KG1 (cell line): Measurements from ENCODE around the gene SLC36A1.
"Not testable (repeated sequence)": the region's sequence is repeated elsewhere in the genome, so short reads cannot be mapped to it uniquely, and the experiment has no call there.

ENCODE experiments used
- DNase-seq: peaks from one replicate; lab custom pipeline; 2025; lab: John Stamatoyannopoulos, UW

Gene SLC36A1

DNA sequence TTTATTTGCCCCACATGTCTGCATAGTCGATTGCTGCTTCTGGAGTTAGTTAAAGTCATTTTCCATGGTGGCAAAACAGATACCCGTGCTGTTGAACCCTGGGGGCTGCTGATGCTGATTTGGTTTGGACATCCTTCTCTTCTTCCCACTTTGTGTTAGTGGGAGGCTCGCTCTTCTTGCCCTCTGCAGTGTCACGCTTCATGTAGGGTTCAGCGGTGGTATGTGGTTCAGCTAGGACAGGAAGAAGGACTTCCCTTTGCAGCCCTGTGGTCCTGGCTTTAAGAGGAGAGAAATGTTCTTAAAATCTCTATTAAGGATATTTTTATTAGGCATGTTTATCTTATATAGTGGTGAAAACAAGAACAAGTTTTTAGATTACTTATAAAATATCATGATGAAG is 36.2 kb downstream of the SLC36A1 start:
- peak; percentile 29 for DNase-seq

DNA sequence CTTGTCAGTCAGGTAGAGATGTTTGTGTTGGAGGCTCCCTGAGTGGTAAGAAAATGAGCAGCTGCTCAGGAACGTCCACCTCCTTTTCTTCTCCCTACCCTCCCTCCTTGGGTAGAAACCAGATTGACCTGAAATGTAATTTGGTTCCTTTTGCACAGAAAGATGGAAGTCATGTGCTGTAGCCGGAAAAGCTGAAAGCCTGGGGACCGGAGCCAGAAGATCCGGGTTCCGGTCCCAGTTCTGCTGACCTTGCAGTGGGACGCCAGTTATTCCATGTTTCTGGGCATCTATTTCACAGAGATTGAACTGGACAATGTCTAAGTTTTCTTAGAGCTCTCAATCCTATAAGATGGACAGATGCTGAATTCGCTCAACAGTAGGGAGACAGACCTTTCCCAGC is 40.1 kb downstream of the SLC36A1 start:
- no peak for DNase-seq

DNA sequence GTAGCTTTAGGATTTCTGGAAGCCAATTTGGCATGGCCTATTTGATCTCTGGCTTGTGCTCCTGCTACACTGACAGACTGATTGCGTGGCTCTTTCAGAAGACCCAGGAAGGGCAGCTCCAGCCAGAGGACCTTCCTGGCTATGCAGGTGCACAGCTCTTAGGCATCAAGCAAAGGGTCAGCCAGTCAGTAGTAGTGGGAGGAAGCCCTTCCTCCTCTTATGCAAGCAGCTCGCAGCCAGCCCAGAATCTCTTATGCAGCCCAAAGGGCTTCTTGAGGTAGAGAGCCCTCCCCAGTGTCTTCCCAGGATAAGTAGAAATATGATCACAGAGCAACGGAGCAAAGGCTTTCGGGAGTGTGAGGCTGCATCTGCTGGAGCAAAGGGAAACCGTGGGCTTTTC is 43.2 kb downstream of the SLC36A1 start:
- DNase-seq = no peak

DNA sequence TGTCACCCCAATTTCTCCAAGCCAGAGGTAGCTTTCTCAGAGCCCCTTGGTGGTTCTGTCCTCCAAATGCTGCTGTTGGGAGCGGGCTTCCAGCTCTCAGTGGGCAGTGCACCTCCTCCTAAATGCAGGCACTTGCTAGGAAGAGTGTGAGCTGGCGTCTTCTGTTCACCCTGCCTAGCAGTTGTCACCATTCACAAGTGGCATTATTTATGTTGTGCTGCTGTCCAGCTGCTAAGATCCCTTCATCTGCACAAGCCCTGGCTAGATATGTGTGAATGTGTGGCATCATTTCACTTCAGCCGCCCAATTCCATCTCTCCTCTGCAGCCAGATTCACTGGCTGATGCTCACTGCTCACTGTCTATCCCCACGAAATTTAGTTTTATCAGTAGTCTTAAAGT is 43.7 kb downstream of the SLC36A1 start:
- DNase-seq = no peak

DNA sequence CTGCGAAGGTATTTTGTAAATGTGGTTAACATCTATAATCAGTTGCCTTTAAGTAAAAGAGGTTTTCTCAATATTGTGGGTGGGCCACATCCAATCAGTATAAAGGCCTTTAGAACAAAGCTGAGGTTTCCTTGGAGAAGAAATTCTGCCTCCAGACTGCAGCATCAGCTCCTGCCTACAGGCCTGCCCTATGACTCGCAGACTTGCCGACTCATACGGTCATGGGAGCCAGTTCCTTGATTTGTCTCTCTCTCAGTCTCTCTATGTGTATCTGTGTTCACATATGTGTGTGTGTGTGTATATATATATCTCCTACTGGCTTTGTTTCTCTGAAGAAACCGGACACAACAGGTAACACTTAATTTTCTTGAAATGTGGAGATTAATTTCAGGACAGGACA is 45.3 kb downstream of the SLC36A1 start:
- DNase-seq = no peak

DNA sequence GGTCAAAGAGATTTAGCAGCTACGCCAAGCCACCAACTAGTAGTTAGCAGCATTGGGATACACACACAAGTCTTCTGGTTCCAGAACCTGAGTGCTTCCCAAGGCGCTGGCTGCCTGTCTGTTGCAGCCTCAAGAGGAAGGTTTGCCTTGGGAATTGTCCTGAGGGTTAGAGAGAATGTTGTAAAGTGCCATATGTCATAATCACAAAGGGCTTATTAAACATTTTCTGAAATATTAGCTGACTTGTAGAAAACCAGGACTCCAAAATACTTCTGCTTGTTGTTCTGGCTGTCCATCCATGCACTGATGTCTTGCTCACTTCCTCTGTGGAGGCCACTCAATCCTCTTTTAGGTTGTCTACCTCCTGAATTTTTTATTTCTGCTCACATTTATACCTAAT is 46.3 kb downstream of the SLC36A1 start:
- DNase-seq = no peak

DNA sequence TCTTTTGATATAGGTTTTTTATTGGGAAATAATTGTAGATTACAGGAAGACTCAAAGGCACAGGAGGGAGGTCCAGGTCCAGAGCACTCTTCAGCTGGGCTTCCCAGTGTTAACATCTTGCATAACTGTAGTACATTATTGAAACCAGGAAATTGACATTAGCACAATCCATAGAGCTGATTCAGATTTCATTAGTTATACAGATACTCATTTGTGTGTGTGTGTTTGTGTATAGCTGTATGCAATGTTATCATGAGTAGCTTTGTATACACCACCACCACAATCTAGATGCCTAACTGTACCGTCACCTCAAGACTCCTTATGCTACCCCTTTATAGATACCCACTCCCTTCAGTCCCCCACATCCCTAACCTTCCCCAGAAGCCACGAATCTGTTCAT is 47.9 kb downstream of the SLC36A1 start:
- no peak for DNase-seq

DNA sequence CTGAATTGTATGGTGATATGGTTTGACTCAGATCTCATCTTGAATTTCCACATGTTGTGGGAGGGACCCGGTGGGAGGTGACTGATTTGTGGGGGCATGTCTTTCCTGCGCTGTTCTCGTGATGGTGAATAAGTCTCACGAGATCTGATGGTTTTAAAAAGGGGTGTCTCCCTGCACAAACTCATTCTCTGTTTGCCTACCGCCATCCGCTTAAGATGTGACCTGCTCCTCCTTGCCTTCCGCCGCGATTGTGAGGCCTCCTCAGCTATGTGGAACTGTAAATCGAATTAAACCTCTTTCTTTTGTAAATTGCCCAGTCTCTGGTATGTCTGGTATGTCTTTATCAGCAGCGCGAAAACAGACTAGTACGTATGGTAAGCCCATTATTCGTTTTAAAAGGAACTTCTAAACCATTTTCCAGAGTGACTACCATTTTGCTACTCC is 48.7 kb downstream of the SLC36A1 start:
- no peak for DNase-seq

DNA sequence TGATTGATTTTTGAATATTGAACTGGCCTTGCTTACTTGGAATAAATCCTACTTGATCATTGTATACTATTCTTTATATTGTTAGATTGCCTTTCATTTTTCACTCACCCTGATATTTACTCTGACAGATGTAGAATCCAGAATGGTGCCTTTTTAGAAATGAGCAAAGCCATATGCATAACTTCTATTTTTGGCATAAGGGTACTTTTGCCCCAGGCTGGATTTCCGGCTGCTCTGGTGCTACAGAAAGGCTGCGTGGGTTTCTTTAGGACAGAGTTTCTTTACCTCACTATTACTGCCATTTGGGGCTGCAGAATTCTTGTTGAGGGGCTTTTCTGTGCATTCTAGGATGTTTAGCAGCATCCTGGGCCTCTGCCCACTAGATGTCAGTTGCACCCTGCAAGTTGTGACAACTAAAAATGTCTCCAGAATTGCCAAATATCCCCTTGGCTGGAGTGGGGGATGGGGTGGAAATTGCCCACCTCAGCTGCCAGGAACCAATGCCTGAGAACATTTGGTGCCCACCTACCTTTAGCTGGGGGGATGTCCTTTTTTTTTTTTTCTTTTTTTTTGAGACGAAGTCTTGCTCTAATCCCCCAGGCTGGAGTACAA is 50.1 kb downstream of the SLC36A1 start:
- DNase-seq = no peak

DNA sequence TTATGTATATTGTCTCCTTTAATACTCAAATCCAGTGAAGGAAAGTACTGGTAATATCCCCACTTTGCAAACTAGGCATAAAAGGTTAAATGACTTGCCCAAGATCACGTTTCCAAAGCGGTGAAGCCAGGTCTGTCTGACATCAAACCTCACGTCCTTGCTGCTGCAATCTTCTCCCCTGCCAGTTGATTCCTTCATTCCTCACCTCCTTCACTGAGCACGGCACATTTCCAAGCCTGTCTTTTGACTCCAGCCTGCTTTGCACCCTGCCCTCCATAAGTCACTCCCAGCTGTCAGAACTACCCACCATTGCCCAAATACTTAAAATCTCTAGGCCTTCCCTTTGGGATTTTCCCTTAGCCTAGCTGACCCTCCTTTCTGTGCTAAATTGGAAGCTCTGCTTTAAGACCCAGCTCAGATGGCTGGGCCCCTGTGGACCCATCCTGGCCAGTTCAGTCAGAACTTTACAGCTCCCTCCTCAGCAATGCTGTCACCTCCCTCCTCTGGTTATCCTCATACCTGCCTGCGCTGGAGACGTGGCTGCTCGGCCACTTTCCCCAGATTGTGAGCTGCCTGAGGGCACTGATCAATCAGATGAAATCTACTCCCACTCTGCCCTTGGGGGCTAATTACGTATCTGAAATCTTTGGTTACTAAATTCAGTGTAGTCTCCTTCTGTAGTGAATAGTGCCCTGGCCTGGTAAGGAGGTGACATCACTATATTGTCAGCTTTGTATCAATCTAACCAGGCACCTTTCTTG is 51.2 kb downstream of the SLC36A1 start:
- DNase-seq = no peak

DNA sequence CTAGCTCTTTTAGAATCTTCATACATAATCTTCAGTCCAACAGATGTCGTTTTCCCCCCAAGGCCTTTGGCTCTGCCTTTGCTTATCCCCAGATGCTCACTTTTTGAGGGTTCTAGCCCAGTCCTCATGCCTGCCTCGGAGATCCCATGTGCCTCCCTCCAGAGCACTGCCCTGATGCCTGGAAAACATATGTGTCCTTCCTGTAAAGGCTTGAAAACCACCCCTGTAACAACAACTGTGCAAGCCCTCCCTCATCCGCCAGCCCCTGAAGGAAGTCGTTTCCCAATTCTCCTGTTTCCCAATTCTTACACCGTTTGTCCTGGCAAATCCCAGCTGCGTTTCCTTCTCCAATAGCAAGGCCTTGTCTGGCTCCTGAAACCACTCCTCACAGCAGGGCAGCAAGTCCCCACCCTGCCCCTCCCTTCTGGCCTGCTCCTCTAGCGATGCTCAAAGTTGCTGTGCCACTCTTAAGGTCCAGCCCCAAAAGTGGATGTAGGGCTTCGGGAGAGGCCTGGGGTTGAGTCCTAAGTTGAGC is 52.2 kb downstream of the SLC36A1 start:
- DNase-seq = no peak

DNA sequence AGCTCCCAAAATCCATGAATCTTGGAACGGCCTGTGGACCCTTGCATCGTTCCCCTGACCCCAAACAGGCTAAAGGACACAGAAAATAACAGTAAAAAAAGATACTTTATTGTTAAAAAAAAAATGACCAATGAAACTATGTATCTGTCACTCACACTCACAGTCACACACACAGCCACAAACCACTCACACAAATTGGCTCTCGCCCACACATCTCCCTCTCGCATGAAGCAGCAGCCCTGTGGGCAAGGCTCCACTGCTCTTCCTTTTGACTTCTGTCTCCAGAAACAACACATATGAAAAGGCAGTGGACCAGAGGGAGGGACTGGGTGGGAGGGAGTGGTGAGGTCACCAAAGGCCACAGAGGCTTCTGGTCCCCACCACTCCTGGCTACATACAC is 56.6 kb downstream of the SLC36A1 start:
- DNase-seq = no peak

DNA sequence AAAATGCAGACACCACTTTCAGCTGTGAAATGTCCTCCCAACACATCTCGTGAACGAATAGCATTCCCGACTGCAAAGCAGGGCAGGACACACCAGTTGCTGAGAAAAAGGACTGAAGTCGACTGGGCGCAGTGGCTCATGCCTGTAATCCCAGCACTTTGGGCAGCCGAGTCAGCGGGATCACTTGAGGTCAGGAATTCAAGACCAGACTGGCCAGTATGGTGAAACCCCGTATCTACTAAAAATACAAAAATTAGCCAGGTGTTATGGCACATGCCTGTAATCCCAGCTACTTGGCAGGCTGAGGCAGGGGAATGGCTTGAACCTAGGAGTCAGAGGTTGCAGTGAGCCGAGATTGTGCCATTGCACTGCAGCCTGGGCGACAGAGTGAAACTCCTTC is 60.9 kb downstream of the SLC36A1 start:
- DNase-seq = not testable (repeated sequence)

DNA sequence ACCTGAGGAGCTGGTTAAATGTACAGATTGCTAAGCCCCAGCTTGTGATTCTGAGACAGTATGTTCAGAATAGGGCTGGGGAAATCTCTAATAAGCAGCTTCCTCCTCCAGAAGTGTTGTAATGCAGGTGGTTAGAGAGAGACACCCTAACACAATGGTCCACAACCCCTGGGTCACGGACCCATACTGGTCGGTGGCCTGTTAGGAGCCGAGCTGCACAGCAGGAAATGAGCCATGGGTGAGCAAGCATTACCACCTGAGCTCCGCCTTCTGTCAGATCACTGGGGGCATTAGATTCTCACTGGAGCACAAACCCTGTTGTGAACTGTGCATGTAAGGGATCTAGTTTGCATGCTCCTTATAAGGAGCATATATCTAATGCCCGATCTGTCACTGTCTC is 61.8 kb downstream of the SLC36A1 start:
- no peak for DNase-seq

DNA sequence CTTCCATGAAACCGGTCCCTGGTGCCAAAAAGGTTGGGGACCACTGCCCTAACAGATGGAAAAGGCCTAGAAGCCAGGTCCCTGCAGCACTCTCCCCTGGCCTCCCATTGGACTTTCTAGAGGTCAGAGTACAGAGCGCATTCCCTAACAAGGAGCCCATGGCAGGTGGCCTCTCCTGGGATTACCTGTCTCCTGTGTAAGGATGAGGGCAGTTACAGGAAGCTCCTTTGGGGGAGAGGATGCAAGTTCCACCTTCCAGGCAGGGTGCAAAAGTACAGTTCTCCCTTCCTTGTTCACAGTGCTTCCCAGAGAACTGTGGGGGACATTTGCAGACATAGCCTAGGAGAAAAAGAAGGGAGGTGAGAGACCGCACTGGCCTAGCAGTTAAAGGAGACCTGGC is 62.4 kb downstream of the SLC36A1 start:
- DNase-seq = no peak

DNA sequence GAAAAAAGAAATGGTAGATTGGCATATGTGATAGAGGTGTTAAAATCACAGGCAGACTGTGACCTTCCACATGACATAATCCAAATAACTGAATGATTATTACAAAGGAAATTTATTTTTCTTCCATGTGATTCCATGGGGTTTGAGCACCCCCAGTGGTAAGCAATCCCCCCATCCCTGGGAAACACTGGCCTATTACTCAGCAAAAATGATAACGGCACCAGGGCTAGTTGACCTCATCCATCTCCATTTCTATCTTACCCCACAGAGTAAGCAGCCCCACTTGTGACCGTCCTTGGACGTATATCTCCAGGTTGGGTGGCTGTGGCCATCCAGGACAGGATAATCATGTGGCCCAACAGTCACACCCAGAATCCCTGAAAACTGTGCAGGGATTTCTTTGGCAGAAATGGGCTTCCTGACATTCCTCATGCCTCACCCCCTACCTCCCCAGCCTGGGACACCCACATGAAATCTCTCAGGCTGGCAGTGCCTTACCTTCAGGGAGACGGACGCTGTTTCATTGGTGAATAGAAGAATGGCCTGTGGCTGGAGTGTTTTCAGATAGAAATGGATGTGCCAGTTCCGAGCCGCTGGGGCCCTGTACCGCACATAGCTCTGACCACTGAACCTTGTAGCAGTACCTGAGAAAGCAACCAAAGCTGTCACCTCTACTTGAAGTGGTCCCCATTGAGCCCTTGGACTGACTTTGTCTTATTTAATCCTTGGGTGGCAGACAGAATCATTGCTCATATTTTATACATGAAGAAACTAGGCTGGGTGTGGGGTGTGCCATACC is 69.9 kb downstream of the SLC36A1 start:
- DNase-seq = no peak

DNA sequence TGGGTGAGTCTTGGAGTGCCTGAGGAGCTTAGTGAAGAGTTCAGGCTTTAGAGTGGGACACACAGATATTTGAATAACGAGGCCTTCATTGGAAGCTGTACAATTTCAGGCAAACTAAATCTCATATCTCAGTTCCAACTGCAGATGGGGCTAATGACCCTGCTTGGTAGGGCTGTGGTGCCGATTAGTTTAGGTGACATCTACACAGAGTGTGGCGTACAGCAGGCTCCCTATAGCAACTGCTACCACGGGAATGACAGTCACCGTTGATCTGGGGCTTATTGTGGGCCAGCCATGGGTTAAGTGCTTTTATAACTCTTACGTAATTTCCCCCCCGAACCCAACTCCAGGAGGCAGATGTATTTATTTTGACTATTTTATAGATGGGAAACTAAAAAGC is 72.9 kb downstream of the SLC36A1 start:
- DNase-seq = no peak

DNA sequence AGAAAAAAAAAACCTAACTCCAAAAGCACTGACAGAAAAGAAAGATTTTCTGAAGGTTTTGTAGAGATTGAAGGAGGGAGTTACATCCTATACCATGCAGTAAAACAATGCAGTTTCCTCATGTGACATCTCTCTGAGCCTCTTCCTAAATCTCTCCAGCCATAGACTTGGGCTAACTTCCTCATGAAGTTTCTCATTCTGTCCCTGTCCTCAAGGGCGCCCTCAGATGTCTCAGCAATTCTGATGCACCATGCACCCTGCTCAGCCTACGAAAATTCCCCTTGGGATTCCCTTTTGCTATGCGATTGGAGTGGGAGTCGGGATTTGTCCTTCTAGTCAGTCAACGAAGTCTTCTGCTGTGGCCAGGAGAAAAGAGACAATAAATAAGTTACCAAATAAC is 74.8 kb downstream of the SLC36A1 start:
- DNase-seq = no peak

DNA sequence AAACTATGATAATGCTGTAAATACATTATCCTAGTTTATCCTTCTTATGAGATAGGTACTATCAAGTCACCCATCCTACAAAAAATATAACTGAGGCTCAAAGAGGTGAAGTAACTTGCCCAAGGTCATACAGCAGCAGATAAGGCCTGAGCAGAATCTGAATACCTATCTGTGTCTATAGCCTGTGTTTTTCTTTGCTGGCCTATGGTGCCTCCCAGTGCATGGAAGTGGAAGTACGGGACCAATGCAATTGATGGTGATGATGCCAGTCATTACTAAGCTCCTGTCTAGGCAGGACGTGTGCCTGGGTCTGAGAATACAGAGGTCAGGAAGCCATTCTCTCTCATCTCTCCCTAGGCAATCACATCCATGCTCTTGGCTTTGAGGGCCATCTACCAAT is 75.9 kb downstream of the SLC36A1 start:
- DNase-seq = no peak

DNA sequence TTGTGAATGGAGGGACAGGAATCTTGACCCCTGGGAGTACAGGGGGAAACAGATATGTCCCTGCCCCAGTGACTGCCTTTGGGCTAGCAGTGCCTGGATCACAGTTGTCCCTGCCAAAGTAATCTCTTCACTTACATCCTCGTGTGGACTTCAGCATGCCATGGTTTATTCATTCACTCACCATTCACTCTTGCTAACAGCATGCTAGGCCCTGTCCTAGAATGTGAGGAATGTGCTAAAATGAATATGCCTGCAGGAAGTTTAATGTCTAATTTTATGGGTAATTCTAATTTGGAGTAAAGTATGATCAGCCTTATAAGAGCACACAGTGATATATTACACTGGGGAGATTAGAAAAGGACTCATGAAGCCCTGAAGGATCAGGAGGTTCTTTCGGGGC is 80.8 kb downstream of the SLC36A1 start:
- DNase-seq = no peak

DNA sequence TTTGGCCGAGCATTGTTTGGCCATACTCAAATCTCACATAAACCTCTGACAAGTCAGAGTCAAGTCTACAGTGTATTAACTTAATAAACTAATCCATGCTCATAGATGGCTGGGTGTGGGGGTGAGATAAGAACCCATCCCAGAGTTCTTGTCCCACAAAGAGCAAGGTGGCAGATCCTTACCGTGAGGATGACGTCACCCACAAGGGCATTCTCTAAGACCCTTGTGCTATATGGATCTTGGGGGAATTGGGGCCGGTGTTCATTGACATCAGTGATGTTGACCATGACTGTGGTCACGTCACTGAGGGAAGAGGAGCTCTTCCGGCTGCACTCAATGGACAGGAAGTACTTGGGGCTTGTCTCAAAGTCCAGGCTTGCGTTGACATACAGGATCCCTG is 81.6 kb downstream of the SLC36A1 start:
- no peak for DNase-seq

DNA sequence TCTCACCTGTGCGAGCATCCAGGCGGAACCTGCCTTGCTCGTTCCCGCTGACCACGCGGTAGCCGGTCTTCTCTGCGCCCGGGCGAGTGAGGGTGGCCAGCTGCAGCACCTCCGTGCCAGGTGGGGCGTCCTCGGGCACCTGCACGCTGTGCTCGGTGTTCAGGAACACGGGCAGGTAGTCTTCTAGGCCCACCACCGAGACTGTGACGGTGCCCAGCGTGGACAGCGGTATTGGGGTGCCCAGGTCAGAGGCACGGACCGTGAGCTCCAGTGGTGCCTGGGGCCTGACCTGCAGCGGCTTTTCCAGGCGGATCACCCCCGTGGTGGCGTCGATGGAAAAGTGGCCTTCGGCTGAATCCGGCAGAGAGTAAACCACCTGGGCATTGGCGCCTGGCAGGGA is 84.2 kb downstream of the SLC36A1 start:
- DNase-seq = no peak

DNA sequence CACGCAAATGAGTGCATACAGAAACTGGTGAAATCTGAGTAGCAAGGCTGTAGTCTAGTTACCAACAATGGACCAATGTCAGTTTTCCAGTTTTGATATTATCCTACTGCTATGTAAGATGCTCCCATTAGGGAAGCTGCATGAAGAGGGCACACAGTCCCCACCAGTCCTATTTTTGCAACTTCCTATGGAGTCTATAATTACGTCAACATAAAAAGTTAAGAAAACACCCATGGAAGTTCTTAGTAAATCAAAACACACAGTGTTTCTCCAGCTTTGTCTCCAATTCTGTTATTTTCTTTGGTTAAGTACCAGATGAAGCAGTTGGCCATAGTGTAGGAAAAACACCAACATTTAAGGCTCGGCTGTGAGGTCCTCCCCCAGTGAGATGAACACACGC is 85.0 kb downstream of the SLC36A1 start:
- DNase-seq = no peak
